CD4-positive, alpha-beta T cell treated with Interleukin-15 for 1 hour (primary cell): ENCODE data around the gene ADM2.

ENCODE experiments used
- DNase-seq: peaks from one replicate; pipeline ENCODE4 v3.0.0-alpha.2; 2020

ADM2 gene

DNA sequence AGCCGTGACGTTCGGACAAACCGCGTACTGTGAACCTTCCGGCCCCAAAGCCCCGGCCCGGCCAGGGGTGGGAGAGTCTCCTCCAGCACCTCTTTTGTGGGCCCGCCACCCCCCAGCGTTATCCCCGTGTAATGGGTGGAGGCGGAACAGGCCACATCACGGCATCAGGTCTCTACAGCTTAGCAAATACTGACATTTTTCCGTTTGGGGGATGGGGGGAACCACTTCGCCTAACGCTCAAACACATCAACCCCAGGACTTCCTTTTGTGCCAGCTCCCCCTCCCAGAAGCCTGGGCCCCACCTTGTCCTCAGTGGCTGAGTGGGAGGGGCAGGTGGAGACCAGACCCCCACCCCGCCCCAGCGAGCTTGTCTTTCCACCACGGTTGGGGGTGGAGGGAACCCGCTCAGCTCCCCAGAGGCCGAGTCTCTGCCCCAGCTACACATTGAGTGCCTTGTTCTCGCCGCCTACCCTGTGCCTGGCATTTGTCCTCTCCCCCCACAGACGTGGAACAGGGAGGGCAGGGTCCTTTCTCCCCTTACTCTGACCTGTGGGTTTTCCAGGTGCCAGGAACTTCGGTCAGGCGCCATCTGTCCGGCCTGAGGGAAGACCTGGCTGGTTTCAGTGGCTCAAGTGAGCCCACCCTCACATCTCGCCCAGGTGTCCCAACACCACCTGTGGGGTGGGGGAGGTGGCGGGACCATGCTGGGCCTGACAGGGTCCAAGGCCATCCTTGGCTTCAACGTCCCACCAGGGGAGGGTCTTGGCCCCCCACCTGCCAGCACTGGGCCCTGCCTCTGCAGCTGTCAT, 36.1 kb upstream of the ADM2 start:
- DNase-seq = peak; percentile 42

DNA sequence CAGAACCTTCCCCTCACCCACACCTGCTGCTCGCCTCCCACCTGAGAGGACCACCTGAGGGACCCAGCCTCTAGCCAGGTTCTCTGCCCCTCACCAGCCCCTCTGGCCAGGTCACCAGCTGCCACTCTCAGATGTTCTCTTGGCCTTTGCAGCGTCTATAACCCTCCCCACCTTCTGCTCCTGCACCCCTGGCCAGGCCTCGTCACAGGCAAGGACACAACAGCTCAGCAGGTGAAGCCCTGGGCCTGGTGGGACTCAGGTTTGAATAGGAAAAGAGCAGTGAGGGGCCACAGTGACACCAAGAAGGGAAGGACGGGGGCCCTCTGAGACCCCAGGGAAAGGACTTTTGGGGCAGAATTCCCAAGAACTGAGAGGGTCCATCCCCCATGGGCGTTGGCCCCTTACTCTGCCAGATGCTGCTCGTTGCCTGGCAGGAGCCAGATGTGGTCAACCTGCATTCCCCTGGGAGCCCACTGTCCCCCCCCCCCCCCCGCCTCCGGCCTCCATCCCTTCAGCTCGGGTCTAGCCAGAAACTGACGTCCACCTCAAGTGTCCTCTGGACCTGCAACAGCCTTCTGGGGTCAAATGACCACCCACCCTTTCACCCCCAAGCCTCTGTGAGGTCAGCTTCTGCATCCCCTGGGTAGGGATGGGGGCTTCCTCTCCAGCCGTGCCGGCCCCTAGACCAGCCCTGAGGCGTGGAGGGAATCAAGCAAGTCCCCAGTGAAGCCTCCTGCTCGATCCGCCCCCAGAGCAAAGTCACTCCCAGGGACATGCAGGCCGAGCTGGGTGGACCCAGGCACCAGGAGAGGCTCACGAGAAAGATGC, 35.2 kb upstream of the ADM2 start:
- peak; percentile 5 for DNase-seq

DNA sequence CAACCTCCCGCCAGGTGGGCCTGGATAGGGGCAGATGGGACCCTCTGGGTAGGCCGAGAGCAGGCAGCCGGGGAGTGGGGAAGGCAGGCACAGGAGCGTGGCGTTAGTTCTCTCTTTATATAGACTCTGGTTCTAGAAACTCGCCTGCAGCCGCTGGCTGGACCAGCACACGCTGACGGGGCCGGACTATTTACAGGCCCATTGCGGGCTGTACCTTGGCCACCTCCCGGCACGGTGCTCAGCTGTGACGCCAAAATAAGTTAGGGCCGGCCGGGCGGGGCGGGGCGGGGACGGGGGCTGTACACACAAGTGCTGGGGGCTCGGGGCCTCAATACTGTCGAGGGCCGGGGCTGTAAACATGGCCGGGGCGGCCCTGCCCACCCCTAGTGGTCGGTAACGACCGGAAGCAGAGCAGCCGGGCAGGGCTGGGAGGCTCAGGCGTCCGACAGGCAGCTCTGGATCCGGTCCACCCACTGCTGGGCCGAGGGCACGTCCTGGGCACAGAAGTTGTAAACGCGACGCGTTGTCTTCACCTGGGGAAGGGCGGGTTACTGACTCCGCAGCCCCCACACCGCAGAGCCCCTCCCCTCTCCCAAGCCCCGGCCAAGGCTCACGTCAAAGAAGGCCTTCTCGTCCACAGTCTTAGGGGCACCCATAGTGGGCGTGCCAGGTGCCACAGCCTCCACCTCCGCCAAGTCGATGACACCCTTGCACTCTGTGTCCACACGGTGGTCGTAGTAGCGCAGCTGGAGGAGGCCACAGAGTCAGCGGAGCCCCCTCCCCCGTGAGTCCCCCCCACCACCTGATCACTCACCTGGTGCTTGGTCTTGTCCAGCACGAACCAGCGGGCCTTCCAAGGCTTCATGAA, 34.4 kb upstream of the ADM2 start:
- no peak for DNase-seq

- DNase-seq = no peak
These were observed 33.5 kb upstream of the ADM2 start for GRCh38 chr22:50447576-50448551.

DNA sequence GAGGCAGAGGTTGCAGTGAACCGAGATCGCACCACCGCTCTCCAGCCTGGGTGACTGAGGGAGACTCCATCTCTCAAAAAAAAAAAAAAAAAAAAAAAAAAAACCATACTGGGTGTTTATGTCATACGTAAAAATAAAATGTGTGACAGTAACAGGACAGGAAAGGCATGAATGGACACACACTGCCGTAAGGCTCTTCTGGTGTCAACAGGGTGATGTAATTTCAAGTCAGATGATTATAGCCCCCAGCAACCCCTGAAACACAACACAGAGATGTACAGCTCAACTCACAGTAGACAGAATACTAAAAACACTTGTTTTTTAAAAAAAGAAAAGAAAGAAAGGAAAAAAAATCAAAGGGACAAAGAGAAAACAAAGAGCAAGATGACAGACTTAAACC, 28.7 kb upstream of the ADM2 start:
- no peak for DNase-seq

- no peak for DNase-seq
These were observed 26.7 kb upstream of the ADM2 start for GRCh38 chr22:50454556-50455075.

DNA sequence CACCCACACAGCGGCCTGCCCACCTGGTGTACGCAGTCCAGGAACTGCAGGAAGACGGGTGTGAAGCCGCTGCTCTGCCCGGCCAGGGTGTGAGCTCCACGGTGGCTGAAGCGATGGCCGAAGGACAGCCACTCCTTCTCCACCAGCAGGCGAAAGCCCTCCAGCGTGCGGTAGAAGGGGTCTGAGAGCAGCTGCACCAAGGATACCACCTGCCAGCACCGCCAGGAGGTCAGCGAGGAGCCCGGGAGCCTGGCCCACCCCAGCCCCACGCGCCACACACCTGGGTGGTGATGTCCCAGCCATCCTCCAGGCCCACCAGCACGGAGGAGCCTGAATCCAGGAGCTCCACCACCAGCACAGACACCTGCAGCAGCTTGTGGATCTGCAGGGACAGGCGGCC, 26.1 kb upstream of the ADM2 start:
- DNase-seq = no peak

DNA sequence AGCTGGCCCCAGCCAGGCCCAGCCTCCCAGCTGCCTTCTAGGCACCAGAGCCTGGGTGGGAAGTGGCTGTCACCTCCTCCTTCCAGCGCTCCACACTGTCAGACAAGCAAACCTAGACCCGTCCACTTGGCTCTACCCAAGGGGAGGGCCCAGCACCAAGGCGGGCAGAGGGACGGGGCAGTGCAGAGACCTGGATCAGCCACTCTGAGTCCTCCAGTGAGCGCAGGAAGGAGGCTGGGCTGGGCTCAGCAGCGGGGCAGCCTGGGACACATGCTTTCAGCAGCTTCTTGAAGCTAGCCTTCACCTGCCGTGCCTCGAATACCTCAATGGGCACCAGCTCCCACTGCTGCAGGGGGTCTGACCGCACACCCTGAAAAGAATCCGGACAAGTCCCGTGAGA, 25.3 kb upstream of the ADM2 start:
- no peak for DNase-seq

DNA sequence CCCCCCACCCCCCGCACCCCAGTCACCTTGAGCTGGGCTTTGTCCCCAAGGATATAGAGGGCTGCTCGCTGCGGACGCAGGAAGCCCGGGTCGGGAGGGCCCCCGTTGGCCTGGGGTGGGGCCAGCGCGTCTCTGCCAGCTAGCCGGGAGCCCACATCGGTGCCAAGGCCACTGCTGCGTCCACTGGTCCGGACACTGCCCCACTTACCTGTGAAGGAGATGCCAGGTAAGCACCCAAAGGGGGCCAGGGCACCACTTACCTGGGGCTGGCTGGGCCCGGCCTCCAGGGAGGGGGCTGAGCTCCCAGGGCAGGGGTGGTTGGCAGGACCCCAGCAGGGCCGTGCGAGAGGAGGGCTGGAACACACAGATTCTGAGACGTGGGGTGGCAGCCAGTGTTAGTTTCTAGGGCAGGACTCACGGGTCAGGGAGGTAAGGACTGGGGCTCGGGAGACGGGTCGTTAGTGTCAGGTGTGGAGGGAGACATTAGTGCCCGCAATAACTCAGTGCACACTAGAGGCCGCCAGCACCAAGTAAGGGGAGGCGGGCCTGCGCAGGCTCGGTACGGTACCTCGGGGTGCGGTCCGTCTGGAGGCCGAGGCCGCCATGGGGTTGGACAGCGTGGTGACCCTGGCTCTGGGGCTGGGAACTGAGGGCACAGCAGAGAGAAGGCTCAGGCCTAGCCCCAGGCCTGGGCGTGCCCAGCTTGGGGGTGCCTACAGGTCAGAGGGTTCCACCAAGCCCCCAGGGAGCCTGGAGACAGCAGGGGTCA, 24.7 kb upstream of the ADM2 start:
- no peak for DNase-seq

- DNase-seq = no peak
These were observed 22.3 kb upstream of the ADM2 start for GRCh38 chr22:50459016-50459415.

GRCh38 chr22:50459496-50460140, 21.7 kb upstream of the ADM2 start:
- no peak for DNase-seq

GRCh38 chr22:50460938-50461337, 20.4 kb upstream of the ADM2 start:
- DNase-seq = no peak

GRCh38 chr22:50461536-50461935, 19.8 kb upstream of the ADM2 start:
- DNase-seq = no peak

DNA sequence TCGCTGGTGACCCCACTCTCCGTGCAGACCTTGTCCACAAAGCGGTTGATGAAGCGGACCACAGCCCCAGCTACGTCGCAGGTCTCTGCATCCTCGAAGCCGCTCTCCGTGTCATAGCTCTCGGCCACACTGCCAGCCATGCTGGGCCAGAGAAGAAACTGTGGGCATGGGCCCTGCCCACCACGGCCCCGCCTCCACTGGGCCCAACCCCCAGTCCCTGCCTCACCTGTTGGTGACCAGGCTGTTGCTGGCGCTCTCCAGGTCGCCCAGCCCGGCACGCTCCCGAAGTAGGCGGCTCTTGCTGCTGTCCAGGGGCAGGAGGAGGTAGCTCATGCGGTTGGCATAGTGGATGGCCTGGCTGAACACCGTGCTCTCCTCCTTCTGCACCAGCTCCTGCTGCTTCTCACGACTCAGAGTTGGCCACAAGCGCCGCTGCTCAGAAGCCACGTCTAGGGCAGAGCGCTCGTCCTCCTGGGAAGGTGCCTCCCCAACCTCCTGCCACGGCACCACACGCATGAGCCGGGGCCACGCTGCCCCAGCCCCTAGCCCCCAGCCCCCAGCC, 19.3 kb upstream of the ADM2 start:
- DNase-seq = no peak

DNA sequence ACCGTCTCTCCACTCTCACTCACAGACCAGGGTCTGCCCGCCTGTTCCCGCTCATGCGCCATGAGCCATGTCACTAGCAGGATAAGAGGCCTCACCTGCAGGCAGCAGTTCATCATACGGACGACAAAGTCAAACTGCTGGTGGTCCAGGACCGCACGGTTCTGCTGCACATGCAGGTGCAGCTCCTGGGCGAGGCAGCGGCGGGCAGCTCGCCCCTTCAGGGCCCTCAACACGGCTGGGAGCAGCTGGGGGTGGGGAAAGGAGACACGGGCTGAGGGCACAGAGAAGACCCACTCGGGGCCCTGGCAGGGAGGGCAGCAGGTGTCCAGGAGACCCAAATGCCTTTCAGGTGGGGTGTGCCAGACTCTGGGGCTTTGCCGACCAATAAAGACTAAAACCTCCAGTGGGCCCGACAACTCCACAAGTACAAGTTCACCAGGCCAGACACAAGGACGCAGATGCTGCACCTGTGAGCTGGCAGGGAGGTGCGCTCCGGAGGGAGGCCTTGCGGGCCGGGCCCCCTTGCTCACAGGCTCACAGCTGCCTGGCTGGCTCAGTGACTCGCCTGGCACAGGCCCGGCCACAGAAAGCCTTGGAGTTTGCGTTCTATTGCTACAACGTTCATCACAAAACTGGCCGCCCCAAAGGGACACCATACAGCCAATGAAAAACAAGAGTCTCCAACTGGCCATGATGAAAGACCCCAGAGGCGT, 18.0 kb upstream of the ADM2 start:
- no peak for DNase-seq

DNA sequence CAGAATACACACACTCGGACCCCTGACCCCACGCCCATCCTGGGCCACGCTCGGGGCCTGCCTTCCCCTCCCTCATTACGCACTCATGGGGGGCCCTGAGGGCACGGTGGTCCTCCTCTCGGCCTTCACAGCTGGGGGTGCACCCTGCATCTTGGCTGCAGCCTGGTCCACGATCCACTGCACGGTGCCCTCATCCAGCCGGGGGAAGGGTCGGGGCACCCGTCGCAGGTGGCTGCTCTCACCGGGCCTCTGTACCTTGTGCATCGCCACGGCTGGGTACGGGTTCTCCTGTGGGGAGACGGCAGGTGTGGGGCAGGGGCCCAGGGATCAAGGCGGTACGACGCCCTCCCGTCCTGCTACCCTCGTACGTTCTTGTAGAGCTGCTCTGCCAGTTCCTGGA, 16.9 kb upstream of the ADM2 start:
- no peak for DNase-seq

- no peak for DNase-seq
These were observed 16.0 kb upstream of the ADM2 start for GRCh38 chr22:50465066-50465930.

DNA sequence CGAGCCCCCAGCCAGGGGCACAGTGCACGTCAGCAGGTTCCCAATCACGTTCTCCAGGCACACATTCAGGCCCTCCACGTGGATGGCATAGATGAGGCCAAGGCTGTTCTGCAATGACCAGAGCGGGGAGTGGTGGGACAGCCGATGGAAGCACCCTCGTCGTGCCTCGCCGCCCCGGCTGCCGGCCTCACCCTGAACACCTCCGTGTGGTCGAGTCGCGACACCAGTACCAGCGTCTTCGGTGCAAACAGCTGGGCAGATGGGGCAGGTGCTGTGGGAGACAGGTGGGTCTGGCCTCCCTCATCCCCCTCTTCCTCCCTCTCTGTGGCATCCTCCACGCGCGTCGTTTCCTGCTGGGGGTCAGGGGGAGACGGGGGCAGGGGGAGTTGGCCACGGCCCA, 14.0 kb upstream of the ADM2 start:
- no peak for DNase-seq
